OCI-LY1 (cell line): ENCODE measurements around the gene CUX1.
"Not testable (repeated sequence)": the region's sequence is repeated elsewhere in the genome, so short reads cannot be mapped to it uniquely, and the experiment has no call there.

Source experiments
- CTCF ChIP-seq: fragments of 200-600 bp; sonication (generic), shearing (Covaris generic); IDR thresholded peaks from 2 replicates; pipeline ENCODE4 v1.5.1; 2017; ENCODE audit warnings: mild to moderate bottlenecking, antibody characterized with exemption, low read length, moderate library complexity, mixed read lengths
- EZH2 ChIP-seq: fragments of 200-600 bp; sonication (generic), shearing (Covaris generic); IDR thresholded peaks from 2 replicates; pipeline ENCODE4 v1.8.0; 2017; ENCODE audit warnings: borderline replicate concordance, mixed run types, mild to moderate bottlenecking, antibody characterized with exemption, low read length, moderate library complexity, mixed read lengths

- not testable (repeated sequence) for TF ChIP-seq EZH2, CTCF
Measured at GRCh38 chr7:102042796-102043195, 225.4 kb downstream of the CUX1 start.
